ENCODE data around the gene RAB3B. TPM values are rescaled to one million over a fixed set of nuclear protein-coding genes. Genes with fewer than 3 reads are reported as not detected.

RAB3B gene
- polyA plus RNA-seq, 2 donors: under 0.01 to 0.02 TPM

DNA sequence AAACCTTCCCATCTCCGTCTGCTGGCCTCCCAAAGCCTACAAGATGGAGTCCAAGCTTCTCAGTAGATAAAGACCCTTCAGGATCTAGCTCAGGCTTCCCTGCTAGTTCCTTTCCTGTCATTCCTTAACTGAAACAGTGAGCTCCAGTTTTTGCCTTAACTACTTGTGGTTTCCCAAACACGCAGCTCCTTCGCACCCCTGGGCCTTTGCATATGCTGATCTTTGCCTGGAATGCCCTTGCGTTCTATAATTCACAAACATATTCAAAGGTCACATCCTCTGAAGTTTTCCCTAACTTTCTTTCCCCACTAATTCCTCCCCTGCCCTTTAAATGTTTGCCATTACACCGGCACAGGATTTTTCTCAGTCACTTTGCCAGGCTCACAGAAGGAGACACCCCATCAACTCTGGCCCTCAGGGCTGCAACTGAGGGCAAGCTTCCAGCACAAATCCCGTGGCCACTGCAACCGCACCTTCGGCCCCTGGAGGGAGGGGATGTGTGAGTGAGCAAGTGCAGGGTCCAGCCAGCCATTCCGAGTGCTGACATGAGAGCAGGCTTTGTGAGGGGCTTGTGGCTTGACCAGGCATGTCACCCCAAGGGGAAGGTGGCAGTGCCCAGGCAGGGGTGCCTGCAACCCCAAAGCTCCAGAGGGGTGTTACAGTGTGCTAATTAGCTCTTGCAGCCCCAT is 41.3 kb downstream of the RAB3B start:
- H3K27me3 ChIP-seq (ENCODE audit: control insufficient read depth in 1 of 2, insufficient read depth in 2 of 2, low read length in 2 of 2): no peaks in the 10 kb centered on the region
- no peak overlapping the region for H3K27ac ChIP-seq (ENCODE audit: low read depth in 2 of 2, low read length in 1 of 2)
- 62 to 69% methylated on average over 9 of the region's 9 CpGs for WGBS, 2 donors
- no peak overlapping the region for H3K4me3 ChIP-seq (ENCODE audit: low read depth in 1 of 2, low read length in 2 of 2)
- H3K36me3 ChIP-seq (ENCODE audit: control insufficient read depth in 2 of 2, insufficient read depth in 2 of 2, low read length in 1 of 2): no peaks in the 10 kb centered on the region
- peaks cover 3 to 6% of the 10 kb centered on the region in 2 donors for H3K9me3 ChIP-seq (ENCODE audit: control insufficient read depth in 2 of 2, insufficient read depth in 1 of 2, low read depth in 1 of 2, low read length in 1 of 2)
- no peaks in the 10 kb centered on the region for H3K4me1 ChIP-seq (ENCODE audit: control insufficient read depth in 2 of 2, insufficient read depth in 2 of 2, low read length in 1 of 2)

DNA sequence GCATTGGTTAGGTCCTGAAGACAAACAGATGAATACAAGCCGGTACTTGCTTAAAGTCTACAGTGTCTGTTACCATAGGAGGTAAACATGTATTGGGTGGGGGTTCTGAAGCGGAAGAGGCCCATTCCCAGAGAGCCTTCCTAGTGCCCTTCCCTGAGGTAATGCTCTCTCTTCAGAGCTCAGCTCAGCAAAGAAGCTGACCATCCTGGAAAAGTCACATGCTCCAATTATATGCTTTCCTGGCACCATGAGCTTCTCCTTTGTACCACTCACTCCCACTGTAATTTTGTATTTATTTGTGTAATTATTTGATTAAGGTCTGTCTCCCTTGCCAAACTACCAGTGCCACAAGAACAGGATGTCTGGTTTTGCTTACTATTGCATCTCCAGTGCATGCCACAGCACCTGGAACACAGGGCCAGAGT is 42.0 kb downstream of the RAB3B start:
- no peaks in the 10 kb centered on the region for H3K4me1 ChIP-seq (ENCODE audit: control insufficient read depth in 2 of 2, insufficient read depth in 2 of 2, low read length in 1 of 2)
- no peak overlapping the region for H3K4me3 ChIP-seq (ENCODE audit: low read depth in 1 of 2, low read length in 2 of 2)
- 50 to 52% methylated on average over 2 of the region's 2 CpGs for WGBS, 2 donors
- H3K36me3 ChIP-seq (ENCODE audit: control insufficient read depth in 2 of 2, insufficient read depth in 2 of 2, low read length in 1 of 2): no peaks in the 10 kb centered on the region
- peaks cover 3 to 6% of the 10 kb centered on the region in 2 donors for H3K9me3 ChIP-seq (ENCODE audit: control insufficient read depth in 2 of 2, insufficient read depth in 1 of 2, low read depth in 1 of 2, low read length in 1 of 2)
- no peak overlapping the region for H3K27ac ChIP-seq (ENCODE audit: low read depth in 2 of 2, low read length in 1 of 2)
- H3K27me3 ChIP-seq (ENCODE audit: control insufficient read depth in 1 of 2, insufficient read depth in 2 of 2, low read length in 2 of 2): no peaks in the 10 kb centered on the region

GRCh38 chr1:51946300-51946699 is 44.2 kb downstream of the RAB3B start:
- no peak overlapping the region for H3K4me3 ChIP-seq (ENCODE audit: low read depth in 1 of 2, low read length in 2 of 2)
- H3K27ac ChIP-seq (ENCODE audit: low read depth in 2 of 2, low read length in 1 of 2): no peak overlapping the region
- no peaks in the 10 kb centered on the region for H3K4me1 ChIP-seq (ENCODE audit: control insufficient read depth in 2 of 2, insufficient read depth in 2 of 2, low read length in 1 of 2)
- H3K36me3 ChIP-seq (ENCODE audit: control insufficient read depth in 2 of 2, insufficient read depth in 2 of 2, low read length in 1 of 2): no peaks in the 10 kb centered on the region
- 79 to 83% methylated on average over 1 of the region's 1 CpG for WGBS, 2 donors
- peaks cover 3 to 9% of the 10 kb centered on the region in 2 donors for H3K9me3 ChIP-seq (ENCODE audit: control insufficient read depth in 2 of 2, insufficient read depth in 1 of 2, low read depth in 1 of 2, low read length in 1 of 2)
- H3K27me3 ChIP-seq (ENCODE audit: control insufficient read depth in 1 of 2, insufficient read depth in 2 of 2, low read length in 2 of 2): no peaks in the 10 kb centered on the region

DNA sequence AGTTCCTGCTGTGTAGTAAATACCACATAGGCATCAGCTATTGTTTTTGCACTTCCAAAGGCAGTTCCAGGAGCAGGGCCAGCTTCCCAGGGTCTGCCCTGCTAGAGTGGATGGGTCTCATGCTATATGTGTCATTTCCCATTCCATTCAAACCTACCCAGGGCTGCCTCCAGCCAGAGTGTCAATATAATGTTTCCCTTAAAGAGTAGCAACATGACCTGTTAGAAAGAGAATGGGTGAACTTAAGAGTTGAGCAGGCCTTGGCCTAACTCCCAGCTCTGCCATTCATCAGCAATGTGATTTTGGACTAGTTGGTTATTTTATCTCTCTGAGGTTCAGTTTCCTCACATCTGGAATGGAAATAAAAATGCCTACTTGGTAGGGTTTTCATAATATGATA is 44.9 kb downstream of the RAB3B start:
- Histone ChIP-seq H3K4me3 (ENCODE audit: low read depth in 1 of 2, low read length in 2 of 2) (no peak overlapping the region), H3K4me1 (ENCODE audit: control insufficient read depth in 2 of 2, insufficient read depth in 2 of 2, low read length in 1 of 2) (no peaks in the 10 kb centered on the region), H3K36me3 (ENCODE audit: control insufficient read depth in 2 of 2, insufficient read depth in 2 of 2, low read length in 1 of 2) (no peaks in the 10 kb centered on the region), H3K9me3 (ENCODE audit: control insufficient read depth in 2 of 2, insufficient read depth in 1 of 2, low read depth in 1 of 2, low read length in 1 of 2) (peaks cover 3 to 9% of the 10 kb centered on the region in 2 donors), H3K27me3 (ENCODE audit: control insufficient read depth in 1 of 2, insufficient read depth in 2 of 2, low read length in 2 of 2) (no peaks in the 10 kb centered on the region), H3K27ac (ENCODE audit: low read depth in 2 of 2, low read length in 1 of 2) (no peak overlapping the region)

GRCh38 chr1:51942281-51942680 is 48.2 kb downstream of the RAB3B start:
- Histone ChIP-seq H3K27ac (ENCODE audit: low read depth in 2 of 2, low read length in 1 of 2) (no peak overlapping the region), H3K4me1 (ENCODE audit: control insufficient read depth in 2 of 2, insufficient read depth in 2 of 2, low read length in 1 of 2) (no peaks in the 10 kb centered on the region), H3K9me3 (ENCODE audit: control insufficient read depth in 2 of 2, insufficient read depth in 1 of 2, low read depth in 1 of 2, low read length in 1 of 2) (peaks cover 0 to 3% of the 10 kb centered on the region in 2 donors), H3K27me3 (ENCODE audit: control insufficient read depth in 1 of 2, insufficient read depth in 2 of 2, low read length in 2 of 2) (no peaks in the 10 kb centered on the region), H3K4me3 (ENCODE audit: low read depth in 1 of 2, low read length in 2 of 2) (no peak overlapping the region), H3K36me3 (ENCODE audit: control insufficient read depth in 2 of 2, insufficient read depth in 2 of 2, low read length in 1 of 2) (no peaks in the 10 kb centered on the region)
- WGBS, 2 donors: 91 to 94% methylated on average over 2 of the region's 2 CpGs

DNA sequence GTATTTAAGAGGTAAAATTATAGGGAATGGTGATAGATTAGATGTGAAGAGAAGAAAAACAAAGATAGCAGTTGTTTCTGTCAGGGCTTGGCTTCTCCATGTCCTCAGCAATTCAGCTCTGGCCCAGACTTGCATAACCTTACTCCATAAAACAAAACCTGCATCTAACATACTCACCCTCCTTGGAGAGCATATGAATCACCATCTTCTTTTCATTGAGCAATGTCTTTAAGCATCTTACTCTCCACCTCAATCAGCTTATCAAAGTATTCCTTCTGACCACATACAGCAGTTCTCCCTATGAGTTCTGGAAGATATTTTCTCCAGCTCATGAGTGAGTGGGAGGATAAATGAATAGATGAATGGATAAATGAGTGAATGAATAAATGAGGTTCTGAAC is 49.0 kb downstream of the RAB3B start:
- Histone ChIP-seq H3K4me3 (ENCODE audit: low read depth in 1 of 2, low read length in 2 of 2) (no peak overlapping the region), H3K27me3 (ENCODE audit: control insufficient read depth in 1 of 2, insufficient read depth in 2 of 2, low read length in 2 of 2) (no peaks in the 10 kb centered on the region), H3K36me3 (ENCODE audit: control insufficient read depth in 2 of 2, insufficient read depth in 2 of 2, low read length in 1 of 2) (no peaks in the 10 kb centered on the region), H3K27ac (ENCODE audit: low read depth in 2 of 2, low read length in 1 of 2) (no peak overlapping the region), H3K4me1 (ENCODE audit: control insufficient read depth in 2 of 2, insufficient read depth in 2 of 2, low read length in 1 of 2) (no peaks in the 10 kb centered on the region), H3K9me3 (ENCODE audit: control insufficient read depth in 2 of 2, insufficient read depth in 1 of 2, low read depth in 1 of 2, low read length in 1 of 2) (peaks cover 0 to 3% of the 10 kb centered on the region in 2 donors)

GRCh38 chr1:51937112-51937511 is 53.4 kb downstream of the RAB3B start:
- H3K4me3 ChIP-seq (ENCODE audit: low read depth in 1 of 2, low read length in 2 of 2): no peak overlapping the region
- WGBS, 2 donors: 90 to 91% methylated on average over 4 of the region's 4 CpGs
- H3K9me3 ChIP-seq (ENCODE audit: control insufficient read depth in 2 of 2, insufficient read depth in 1 of 2, low read depth in 1 of 2, low read length in 1 of 2): peaks cover 0 to 3% of the 10 kb centered on the region in 2 donors
- H3K4me1 ChIP-seq (ENCODE audit: control insufficient read depth in 2 of 2, insufficient read depth in 2 of 2, low read length in 1 of 2): no peaks in the 10 kb centered on the region
- H3K27ac ChIP-seq (ENCODE audit: low read depth in 2 of 2, low read length in 1 of 2): no peak overlapping the region
- H3K36me3 ChIP-seq (ENCODE audit: control insufficient read depth in 2 of 2, insufficient read depth in 2 of 2, low read length in 1 of 2): no peaks in the 10 kb centered on the region
- no peaks in the 10 kb centered on the region for H3K27me3 ChIP-seq (ENCODE audit: control insufficient read depth in 1 of 2, insufficient read depth in 2 of 2, low read length in 2 of 2)

- Histone ChIP-seq H3K27me3 (ENCODE audit: control insufficient read depth in 1 of 2, insufficient read depth in 2 of 2, low read length in 2 of 2) (no peaks in the 10 kb centered on the region), H3K4me3 (ENCODE audit: low read depth in 1 of 2, low read length in 2 of 2) (no peak overlapping the region), H3K9me3 (ENCODE audit: control insufficient read depth in 2 of 2, insufficient read depth in 1 of 2, low read depth in 1 of 2, low read length in 1 of 2) (no peaks in the 10 kb centered on the region), H3K27ac (ENCODE audit: low read depth in 2 of 2, low read length in 1 of 2) (no peak overlapping the region), H3K36me3 (ENCODE audit: control insufficient read depth in 2 of 2, insufficient read depth in 2 of 2, low read length in 1 of 2) (no peaks in the 10 kb centered on the region), H3K4me1 (ENCODE audit: control insufficient read depth in 2 of 2, insufficient read depth in 2 of 2, low read length in 1 of 2) (no peaks in the 10 kb centered on the region)
- WGBS, 2 donors: 80 to 84% methylated on average over 4 of the region's 4 CpGs
Measured at GRCh38 chr1:51936531-51936930, 54.0 kb downstream of the RAB3B start.

DNA sequence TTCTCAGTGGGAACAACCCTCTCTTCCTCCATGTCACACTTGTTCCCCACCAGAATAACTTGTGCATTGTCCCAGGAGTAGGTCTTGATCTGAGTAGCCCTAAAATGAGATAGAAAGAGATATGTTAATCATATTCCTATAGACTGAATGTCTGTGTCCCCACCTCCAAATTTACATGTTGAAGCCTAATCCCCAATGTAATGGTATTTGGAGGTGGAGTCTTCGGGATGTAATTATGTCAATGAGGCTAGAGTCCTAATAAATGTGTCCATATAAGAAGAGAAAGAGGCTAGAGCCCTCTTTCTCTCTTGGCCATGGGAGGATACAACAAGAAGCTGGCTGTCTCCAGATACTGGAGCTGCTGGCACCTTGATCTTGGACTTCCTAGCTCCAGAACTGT is 57.2 kb downstream of the RAB3B start:
- no peak overlapping the region for H3K4me3 ChIP-seq (ENCODE audit: low read depth in 1 of 2, low read length in 2 of 2)
- H3K9me3 ChIP-seq (ENCODE audit: control insufficient read depth in 2 of 2, insufficient read depth in 1 of 2, low read depth in 1 of 2, low read length in 1 of 2): no peaks in the 10 kb centered on the region
- 89 to 93% methylated on average over 1 of the region's 1 CpG for WGBS, 2 donors
- no peaks in the 10 kb centered on the region for H3K36me3 ChIP-seq (ENCODE audit: control insufficient read depth in 2 of 2, insufficient read depth in 2 of 2, low read length in 1 of 2)
- no peaks in the 10 kb centered on the region for H3K4me1 ChIP-seq (ENCODE audit: control insufficient read depth in 2 of 2, insufficient read depth in 2 of 2, low read length in 1 of 2)
- no peak overlapping the region for H3K27ac ChIP-seq (ENCODE audit: low read depth in 2 of 2, low read length in 1 of 2)
- H3K27me3 ChIP-seq (ENCODE audit: control insufficient read depth in 1 of 2, insufficient read depth in 2 of 2, low read length in 2 of 2): no peaks in the 10 kb centered on the region

GRCh38 chr1:51930329-51930728 is 60.2 kb downstream of the RAB3B start:
- no peaks in the 10 kb centered on the region for H3K27me3 ChIP-seq (ENCODE audit: control insufficient read depth in 1 of 2, insufficient read depth in 2 of 2, low read length in 2 of 2)
- H3K36me3 ChIP-seq (ENCODE audit: control insufficient read depth in 2 of 2, insufficient read depth in 2 of 2, low read length in 1 of 2): no peaks in the 10 kb centered on the region
- H3K27ac ChIP-seq (ENCODE audit: low read depth in 2 of 2, low read length in 1 of 2): no peak overlapping the region
- no peaks in the 10 kb centered on the region for H3K9me3 ChIP-seq (ENCODE audit: control insufficient read depth in 2 of 2, insufficient read depth in 1 of 2, low read depth in 1 of 2, low read length in 1 of 2)
- H3K4me1 ChIP-seq (ENCODE audit: control insufficient read depth in 2 of 2, insufficient read depth in 2 of 2, low read length in 1 of 2): no peaks in the 10 kb centered on the region
- H3K4me3 ChIP-seq (ENCODE audit: low read depth in 1 of 2, low read length in 2 of 2): no peak overlapping the region

Data from esophagus (tissue), 2 donors.